Measurements from ENCODE around the gene GABBR2.

DNA sequence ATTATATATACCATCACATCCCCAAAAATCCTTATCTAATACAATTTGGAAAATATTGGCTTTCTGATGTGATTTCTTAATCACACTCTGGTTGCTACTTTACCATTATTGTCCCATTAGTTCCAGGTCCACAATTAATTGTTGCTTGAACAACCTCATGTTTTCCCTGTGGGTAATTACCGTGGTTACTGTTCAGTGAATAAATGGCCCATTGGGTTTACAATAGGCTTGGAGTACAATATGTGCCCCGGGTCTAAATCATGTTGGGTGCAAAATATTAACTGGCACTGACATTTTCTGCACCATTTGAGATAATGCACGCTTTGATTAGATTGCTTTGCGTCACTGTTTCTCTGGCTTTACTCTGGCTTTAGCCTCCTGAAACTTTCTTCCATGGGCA is 163.7 kb downstream of the GABBR2 start:
- no peak for TF ChIP-seq POLR2A (IDR thresholded peaks at IDR 0.05)
- TF ChIP-seq, protein P1, sequence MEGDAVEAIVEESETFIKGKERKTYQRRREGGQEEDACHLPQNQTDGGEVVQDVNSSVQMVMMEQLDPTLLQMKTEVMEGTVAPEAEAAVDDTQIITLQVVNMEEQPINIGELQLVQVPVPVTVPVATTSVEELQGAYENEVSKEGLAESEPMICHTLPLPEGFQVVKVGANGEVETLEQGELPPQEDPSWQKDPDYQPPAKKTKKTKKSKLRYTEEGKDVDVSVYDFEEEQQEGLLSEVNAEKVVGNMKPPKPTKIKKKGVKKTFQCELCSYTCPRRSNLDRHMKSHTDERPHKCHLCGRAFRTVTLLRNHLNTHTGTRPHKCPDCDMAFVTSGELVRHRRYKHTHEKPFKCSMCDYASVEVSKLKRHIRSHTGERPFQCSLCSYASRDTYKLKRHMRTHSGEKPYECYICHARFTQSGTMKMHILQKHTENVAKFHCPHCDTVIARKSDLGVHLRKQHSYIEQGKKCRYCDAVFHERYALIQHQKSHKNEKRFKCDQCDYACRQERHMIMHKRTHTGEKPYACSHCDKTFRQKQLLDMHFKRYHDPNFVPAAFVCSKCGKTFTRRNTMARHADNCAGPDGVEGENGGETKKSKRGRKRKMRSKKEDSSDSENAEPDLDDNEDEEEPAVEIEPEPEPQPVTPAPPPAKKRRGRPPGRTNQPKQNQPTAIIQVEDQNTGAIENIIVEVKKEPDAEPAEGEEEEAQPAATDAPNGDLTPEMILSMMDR (IDR thresholded peaks at IDR 0.05), result no peak

Data from right lobe of liver (tissue), 4 donors.